ENCODE measurements around the gene SPATA33.

GRCh38 chr16:89619840-89620239 lies 37.8 kb upstream of the SPATA33 start:
- TF ChIP-seq SMAD1 (IDR thresholded peaks at IDR 0.05; ENCODE audit: low read depth, partially characterized antibody) (no peak), SREBF1 (IDR thresholded peaks at IDR 0.05; ENCODE audit: low read length) (no peak), SMC3 (IDR thresholded peaks at IDR 0.05; ENCODE audit: borderline replicate concordance, low read length) (no peak), CREM (IDR thresholded peaks at IDR 0.05; ENCODE audit: low read depth) (no peak), RAD21 (IDR thresholded peaks at IDR 0.05; ENCODE audit: insufficient read depth, low read depth, low read length) (no peak), NR2C1 (IDR thresholded peaks at IDR 0.05) (no peak), BCL11A (IDR thresholded peaks at IDR 0.05; ENCODE audit: low read depth, low read length) (no peak), ZZZ3 (IDR thresholded peaks at IDR 0.05; ENCODE audit: control insufficient read depth, insufficient read length, low read depth) (no peak), TBL1XR1 (IDR thresholded peaks at IDR 0.05; ENCODE audit: low read depth, low read length) (no peak), EED (IDR thresholded peaks at IDR 0.05; ENCODE audit: low read depth) (no peak), EZH2 (IDR thresholded peaks at IDR 0.05; ENCODE audit: borderline replicate concordance, control insufficient read depth, low read depth, low read length) (no peak)
- TF ChIP-seq, protein P1, sequence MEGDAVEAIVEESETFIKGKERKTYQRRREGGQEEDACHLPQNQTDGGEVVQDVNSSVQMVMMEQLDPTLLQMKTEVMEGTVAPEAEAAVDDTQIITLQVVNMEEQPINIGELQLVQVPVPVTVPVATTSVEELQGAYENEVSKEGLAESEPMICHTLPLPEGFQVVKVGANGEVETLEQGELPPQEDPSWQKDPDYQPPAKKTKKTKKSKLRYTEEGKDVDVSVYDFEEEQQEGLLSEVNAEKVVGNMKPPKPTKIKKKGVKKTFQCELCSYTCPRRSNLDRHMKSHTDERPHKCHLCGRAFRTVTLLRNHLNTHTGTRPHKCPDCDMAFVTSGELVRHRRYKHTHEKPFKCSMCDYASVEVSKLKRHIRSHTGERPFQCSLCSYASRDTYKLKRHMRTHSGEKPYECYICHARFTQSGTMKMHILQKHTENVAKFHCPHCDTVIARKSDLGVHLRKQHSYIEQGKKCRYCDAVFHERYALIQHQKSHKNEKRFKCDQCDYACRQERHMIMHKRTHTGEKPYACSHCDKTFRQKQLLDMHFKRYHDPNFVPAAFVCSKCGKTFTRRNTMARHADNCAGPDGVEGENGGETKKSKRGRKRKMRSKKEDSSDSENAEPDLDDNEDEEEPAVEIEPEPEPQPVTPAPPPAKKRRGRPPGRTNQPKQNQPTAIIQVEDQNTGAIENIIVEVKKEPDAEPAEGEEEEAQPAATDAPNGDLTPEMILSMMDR (IDR thresholded peaks at IDR 0.05 in 2 of 3, conservative IDR thresholded peaks at IDR 0.05 in 1 of 3; ENCODE audit: control insufficient read depth in 2 of 3, extremely low read depth in 1 of 3, insufficient read depth in 1 of 3, low read depth in 3 of 3, low read length in 3 of 3): no peak
- TF ChIP-seq, protein P2, sequence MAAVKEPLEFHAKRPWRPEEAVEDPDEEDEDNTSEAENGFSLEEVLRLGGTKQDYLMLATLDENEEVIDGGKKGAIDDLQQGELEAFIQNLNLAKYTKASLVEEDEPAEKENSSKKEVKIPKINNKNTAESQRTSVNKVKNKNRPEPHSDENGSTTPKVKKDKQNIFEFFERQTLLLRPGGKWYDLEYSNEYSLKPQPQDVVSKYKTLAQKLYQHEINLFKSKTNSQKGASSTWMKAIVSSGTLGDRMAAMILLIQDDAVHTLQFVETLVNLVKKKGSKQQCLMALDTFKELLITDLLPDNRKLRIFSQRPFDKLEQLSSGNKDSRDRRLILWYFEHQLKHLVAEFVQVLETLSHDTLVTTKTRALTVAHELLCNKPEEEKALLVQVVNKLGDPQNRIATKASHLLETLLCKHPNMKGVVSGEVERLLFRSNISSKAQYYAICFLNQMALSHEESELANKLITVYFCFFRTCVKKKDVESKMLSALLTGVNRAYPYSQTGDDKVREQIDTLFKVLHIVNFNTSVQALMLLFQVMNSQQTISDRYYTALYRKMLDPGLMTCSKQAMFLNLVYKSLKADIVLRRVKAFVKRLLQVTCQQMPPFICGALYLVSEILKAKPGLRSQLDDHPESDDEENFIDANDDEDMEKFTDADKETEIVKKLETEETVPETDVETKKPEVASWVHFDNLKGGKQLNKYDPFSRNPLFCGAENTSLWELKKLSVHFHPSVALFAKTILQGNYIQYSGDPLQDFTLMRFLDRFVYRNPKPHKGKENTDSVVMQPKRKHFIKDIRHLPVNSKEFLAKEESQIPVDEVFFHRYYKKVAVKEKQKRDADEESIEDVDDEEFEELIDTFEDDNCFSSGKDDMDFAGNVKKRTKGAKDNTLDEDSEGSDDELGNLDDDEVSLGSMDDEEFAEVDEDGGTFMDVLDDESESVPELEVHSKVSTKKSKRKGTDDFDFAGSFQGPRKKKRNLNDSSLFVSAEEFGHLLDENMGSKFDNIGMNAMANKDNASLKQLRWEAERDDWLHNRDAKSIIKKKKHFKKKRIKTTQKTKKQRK (IDR thresholded peaks at IDR 0.05; ENCODE audit: low read depth, low read length): no peak

Measured in GM12878 (cell line).